Left ventricle myocardium superior (tissue), 1 donor: Measurements from ENCODE around the gene CPPED1. TPM values are rescaled to one million over a fixed set of nuclear protein-coding genes. Genes with fewer than 3 reads are reported as not detected.

ENCODE experiments used
- ATAC-seq: fragments of 200-7000 bp; cut with Tn5 transposase; one replicate; pipeline ENCODE4 v1.9.1; 2020; ENCODE audit warnings: mild to moderate bottlenecking, moderate library complexity
- DNase-seq: peaks from one replicate; pipeline ENCODE4 v3.0.0-alpha.2; 2020
- intact Hi-C: fragments of 100-400 bp; cut with micrococcal nuclease; formaldehyde crosslinking; loops from one replicate; pipeline ENCODE4 v1.11.0; 2022
- microRNA-seq: library from miRNA; unstranded; fragments of <30 nt; microRNA quantifications from one replicate; pipeline ENCODE4 v1.2.0, GENCODE V29; 2020; ENCODE audit warnings: borderline number of aligned reads
- total RNA-seq: library from RNA; stranded (reverse); fragmentation: NEBNext Ultra II Directional; extraction: Animal tissue kit (Norgen Biotek cat#: 25700); gene quantifications from one replicate; pipeline ENCODE4 v1.2.1, GENCODE V29; 2021
- donor health status: DM: no; HTN: yes; CAD: no; lungs with severe emphysema.

Gene CPPED1
- total RNA-seq, 1 donor from 2014 or later = 15.1 TPM

DNA sequence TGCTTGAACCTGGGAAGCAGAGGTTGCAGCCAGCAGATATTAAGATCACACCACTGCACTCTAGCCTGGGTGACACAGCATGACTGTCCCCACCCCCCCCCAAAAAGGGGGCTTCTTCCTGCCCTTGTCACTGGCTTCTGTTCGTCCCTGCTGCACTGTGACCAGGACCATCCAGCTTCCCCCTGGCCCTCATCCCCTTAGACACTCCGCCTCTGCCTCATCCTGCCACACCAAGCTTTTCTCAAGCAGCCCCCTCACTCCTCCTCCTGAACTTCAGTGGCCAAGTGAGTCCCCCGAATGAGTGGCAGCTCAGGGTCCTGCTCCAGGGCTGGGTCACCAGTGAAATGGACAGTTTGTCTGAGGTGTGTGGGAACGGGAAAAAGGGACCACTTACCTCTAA, 177.3 kb downstream of the CPPED1 start:
- no peak for ATAC-seq

DNA sequence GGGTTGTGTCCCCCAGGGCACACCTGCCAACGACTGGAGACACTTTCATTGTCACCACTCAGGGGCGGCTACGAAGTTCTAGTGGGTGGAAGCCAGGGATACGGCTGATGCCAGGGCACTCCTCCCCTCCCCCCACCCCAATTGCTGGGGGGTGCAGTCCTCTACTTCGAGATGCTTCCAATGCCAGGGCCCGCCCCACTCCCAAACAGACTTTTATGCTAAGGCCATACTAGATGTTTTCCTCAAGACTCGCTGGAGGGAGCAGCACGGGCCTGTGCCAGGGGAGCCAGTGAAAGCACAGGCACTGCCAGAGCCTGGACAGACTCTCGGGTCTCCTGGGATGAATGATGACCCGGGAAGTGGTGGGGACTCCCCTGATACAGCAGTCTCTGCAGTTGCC, 178.0 kb downstream of the CPPED1 start:
- intact Hi-C loops = no loop called here
- DNase-seq = no peak

More for the DNA sequence above, 177.3 kb downstream of the CPPED1 start:
- no peak for DNase-seq
- intact Hi-C loops = no loop called here

DNA sequence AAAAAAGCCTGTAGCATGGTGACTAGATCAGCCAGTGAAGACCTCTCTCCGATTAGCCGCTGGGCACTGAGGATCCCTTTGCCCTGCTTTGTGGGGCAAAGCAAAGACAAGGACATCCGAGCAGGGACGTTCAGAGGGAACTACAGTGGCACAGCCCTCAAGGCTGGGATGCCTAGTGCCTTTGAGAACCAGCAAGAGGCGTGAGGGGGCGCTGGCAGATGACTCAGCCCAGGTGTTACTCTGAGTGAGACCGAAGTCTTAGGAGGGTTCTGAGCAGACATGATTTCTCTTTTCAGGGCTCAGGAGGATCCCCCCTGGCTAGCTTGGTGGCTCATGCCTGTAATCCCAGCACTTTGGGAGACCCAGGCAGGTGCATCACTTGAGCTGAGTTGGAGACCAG, 178.6 kb downstream of the CPPED1 start:
- ATAC-seq = no peak
- DNase-seq = no peak

More for the DNA sequence above, 178.0 kb downstream of the CPPED1 start:
- no peak for ATAC-seq

DNA sequence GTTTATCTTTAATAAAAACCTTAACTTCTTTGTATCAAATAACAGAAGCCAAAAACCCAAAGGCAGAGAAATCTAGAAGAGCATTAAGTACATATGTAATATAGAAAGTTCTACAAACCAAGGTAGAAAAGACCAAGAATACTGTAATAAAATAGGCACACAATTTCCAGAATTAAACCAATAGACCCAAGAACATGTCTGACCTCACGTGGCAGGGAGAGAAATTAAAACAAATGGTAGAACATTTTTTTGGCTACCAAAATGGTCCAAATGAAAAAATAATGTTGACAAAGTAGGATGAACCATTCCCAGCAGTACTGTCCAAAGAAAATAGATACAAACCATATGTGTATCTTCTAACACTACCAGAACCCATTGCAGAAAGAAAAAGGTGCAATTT, 183.5 kb downstream of the CPPED1 start:
- DNase-seq = no peak
- no peak for ATAC-seq
- intact Hi-C loops = no loop called here

More for the DNA sequence above, 178.6 kb downstream of the CPPED1 start:
- intact Hi-C loops = no loop called here

DNA sequence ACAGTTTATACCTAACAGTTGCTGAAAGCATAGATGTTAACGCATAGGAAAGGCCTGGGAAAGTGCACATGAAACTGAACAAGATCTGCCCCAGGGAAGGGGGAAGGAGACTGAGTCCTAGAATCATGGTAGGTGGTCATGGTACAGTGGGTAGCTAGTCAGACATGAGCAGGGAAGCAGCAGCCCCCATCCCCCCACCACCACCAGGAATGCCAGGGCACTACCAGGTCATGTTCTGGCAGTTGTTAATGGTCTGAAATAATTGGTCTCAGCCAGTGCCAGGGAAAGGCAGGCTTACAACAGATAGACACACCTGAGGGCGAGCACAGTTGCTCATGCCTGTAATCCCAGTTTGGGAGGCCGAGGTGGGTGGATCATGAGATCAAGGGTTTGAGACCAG, 185.2 kb downstream of the CPPED1 start:
- intact Hi-C loops = no loop called here
- DNase-seq (no peak), ATAC-seq (no peak)

DNA sequence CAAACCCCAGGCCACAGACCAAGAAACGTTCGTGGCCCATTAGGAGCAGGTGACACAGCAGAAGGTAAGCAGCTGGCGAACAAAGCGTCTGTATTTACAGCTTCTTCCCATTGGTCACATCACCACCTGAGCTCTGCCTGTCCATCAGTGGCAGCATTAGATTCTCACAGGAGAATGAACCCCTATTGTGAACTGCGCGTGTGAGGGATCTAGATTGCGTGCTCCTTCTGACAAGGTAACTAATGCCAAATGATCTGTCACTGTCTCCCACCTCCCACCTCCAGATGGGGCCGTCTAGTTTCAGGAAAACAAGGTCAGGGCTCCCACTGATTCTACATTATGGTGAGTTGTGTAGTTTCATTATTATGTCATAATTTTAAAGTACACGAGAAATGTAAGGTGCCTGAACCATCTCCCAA, 186.3 kb downstream of the CPPED1 start:
- no peak for DNase-seq
- no peak for ATAC-seq
- intact Hi-C loops = no loop called here

DNA sequence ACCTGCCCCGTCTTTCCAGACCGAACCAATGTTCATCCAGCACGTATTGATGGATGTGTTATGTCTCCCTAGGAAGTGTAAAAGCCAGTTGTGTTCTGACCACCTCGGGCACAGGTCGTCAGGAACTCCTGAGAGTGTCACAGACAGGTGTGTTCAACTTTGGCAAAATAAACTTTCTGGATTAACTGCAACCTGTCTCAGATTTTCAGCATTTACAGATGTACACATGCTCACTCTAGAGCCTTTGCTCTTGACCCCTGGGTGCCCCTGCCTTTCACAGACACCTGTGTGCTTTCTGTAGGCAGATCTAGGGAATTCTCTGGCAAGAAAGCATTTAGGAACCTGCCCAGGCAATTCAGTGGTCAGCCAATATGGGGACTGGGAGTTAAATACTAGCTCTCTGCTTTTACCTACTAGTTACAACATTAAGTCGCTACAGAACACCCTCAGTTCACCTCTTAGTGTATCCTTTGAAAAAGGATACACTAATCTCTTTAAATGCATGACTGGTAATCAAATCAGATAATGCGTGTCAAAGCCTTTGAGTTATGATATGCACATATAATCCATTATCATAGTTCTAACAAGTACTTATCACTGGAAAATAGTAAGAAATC, 188.9 kb downstream of the CPPED1 start:
- intact Hi-C loops = no loop called here
- no peak for DNase-seq
- ATAC-seq = no peak

DNA sequence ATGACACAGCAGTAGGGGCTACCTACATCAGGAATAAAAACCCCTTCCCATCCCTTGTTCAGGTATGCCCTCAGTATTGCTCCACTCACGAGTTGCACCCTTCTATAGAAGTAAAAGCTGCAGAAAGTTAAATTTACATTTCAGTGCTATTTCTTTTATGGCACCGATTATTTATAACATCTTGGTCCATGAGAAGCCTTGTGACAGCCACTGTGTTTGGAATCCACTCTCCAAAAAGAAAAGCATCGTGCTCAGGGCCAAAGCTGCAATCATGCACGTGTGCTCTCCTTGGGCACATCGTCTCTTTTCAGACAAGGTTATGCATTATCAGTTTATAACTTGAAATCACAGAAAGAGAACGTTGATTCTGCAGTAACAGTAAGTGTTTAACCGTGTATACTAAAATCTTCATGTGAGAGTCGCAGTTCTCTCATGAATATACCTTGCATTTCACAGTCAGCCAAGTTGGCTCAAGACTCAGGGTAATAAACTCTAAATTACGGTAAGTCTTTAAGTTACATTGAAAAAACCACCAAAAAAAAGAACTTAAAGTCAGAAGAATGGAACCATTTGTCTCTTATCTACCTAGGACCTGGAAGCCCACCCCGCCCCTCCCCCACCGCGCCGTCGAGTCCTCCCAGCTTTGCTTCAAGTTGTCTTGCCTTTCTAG, 189.6 kb downstream of the CPPED1 start:
- ATAC-seq = no peak
- no peak for DNase-seq
- intact Hi-C loops = no loop called here

DNA sequence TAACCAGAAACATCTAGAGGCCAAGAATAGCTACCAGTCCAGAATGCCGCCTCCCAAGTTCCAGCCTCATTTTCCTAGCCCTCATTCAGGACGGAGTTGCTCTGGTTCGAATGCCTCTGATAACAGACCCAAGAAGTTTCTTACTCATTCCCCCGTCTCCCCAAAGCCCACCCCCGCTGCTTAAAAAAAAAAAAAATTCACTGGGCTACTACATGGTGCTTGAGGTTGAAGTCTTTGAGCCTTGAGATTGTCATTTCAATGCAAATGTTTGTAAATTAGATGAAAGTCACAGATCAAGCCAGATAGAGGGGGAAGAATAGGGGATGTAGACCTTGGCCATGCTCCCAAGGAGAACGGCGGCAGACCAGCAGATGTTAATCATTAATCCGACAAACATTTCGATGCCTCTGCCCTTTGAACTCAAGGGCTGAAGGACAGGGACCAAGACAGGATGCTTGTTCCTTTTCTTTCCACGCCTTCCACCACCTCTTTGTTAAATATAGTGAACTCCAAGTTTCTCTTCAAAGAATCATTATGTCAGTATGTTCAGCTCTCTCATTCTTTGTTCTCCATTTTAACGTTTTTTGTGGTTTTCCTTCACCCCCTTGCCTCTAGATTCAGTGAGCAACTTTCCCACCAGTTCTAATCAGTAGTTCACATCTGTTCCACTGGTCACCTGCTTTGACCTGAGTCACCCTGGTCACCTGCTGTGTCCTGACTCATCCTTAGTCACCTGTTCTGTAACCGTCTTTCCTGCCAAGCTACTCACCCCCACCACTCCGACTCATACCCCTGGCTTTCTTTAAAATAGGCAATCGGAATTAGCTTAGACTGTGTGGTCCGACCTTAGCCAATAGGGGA, 190.3 kb downstream of the CPPED1 start:
- intact Hi-C loops = no loop called here
- no peak for DNase-seq
- ATAC-seq = no peak

DNA sequence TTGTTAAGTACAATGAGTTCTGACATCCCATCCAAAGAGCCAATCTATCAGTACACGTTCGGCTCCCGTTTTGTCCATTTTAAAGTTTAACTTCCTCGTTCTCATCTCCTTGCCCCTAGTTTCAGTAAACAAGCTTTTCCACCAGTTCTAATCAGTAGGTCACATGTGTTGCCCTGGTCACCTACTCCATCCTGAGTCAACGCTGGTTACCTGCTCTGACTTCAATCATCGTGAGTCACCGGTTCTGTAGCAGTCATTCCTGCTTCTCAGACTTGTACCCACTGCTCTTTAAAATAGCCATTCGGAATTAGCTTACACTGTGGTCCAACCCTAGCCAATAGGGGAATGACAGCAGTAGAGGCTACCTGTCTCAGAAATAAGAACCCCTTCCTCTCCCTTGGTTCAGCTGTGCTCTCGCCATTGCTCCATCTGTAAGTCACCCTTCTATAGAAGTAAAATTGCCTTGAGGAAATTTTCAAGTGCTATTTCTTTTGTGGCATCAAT, 191.0 kb downstream of the CPPED1 start:
- no peak for DNase-seq
- intact Hi-C loops = no loop called here
- ATAC-seq = no peak

DNA sequence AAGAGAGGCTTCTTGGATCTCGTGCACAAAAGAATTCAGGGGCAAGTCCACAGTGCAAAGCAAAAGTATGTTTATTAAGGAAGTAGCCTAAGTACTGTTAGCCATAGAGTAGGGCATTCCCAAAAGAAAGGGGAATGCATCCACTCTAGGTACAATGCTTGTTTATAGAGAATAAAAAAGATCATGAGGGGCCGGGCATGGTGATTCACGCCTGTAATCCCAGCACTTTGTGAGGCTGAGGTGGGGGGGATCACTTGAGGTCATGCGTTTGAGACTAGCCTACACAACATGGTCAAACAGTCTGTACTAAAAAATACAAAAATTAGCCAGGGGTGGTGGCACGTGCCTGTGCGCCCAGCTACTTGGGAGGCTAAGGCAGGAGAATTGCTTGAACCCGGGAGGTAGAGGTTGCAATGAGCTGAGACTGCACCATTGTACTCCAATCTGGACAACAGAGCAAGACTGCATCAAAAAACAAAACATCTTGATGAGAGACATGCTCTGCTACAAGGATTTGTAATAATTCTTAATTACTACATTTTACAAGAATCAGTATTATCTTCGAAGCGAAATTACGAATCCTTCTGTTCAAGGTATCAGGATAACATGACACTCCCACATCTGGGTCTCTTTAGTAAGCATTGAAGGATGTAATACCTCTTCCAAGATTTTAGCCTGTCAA, 191.6 kb downstream of the CPPED1 start:
- intact Hi-C loops = no loop called here
- DNase-seq = no peak

DNA sequence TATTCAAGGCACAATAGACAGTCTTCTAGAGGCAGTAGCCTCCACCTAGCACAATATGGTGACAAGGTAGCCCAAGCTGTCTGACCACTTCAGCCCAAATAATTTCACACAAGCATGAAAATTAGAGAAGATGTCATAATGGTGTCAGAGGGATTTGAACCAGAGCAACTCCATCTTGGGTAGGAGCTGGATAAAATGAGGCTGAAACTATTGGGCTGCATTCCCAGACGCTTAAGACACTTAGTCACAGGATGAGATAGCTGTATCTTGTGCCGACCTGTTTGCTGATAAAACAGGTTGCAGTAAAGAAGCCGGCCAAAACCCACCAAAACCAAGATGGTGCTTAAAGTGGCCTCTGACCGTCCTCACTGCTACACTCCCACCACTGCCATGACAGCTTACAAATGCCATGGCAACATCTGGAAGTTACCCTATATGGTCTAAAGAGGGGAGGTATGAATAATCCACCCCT, 192.6 kb downstream of the CPPED1 start:
- ATAC-seq (no peak), DNase-seq (no peak)
- intact Hi-C loops = no loop called here

More for the DNA sequence above, 191.6 kb downstream of the CPPED1 start:
- ATAC-seq = no peak

DNA sequence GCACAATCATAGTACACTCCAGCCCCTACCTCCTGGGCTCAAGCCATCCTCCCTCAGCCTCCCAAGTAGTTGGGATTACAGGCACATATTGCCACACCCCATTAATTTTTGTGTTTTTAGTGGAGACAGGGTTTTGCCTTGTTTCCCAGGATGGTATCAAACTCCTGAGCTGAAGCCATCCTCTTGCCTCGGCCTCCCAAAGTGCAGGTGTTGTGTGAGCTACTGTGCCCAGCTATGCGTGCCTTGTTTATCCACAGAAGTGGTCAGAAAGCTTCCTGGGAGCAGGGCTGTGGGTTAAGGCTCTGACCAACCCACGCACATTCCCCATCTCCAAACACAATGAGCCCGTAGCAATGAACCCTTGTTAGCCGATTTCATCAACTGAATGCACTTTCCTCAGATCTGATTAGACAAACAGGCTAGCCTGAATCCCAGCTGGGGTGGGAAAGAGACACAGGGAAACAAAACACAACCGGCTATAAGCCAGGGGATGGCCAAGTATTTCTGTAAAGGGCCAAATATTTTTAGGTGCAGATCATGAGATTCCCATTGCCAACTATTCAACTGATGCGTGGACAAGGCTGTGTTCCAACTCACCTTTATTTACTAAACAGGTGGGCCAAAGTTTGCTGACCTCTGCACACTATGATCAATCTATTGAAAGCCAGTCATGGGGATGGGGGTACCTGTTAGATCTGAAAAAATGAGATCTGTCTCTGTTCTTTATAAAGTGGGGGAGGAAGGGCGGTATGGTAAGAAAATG, 193.6 kb downstream of the CPPED1 start:
- ATAC-seq = no peak
- intact Hi-C loops = no loop called here
- DNase-seq = no peak

Small RNAs within 50 kb of the gene (microRNA-seq; reads per million reads assigned to microRNA genes)
- not detected for gene MIR4718

Other genes with a start within 250 kb of the CPPED1 start
- gene SHISA9, start 97.7 kb upstream of the CPPED1 start, total RNA-seq = 0.99 TPM